GM21526 (cell line): ENCODE data around the gene SEPTIN5.
"Not testable (repeated sequence)": the region's sequence is repeated elsewhere in the genome, so short reads cannot be mapped to it uniquely, and the experiment has no call there.

Experiments
- ATAC-seq: cut with Tn5 transposase; IDR thresholded peaks from one replicate; pipeline ENCODE4 v1.9.1; 2021; ENCODE audit warnings: moderate library complexity; ENCODE audit not compliant: unreplicated experiment, low FRiP score

Gene SEPTIN5

GRCh38 chr22:19680287-19680881 lies 33.9 kb upstream of the SEPTIN5 start:
- no peak for ATAC-seq

- ATAC-seq: no peak
Observed at GRCh38 chr22:19680911-19681862, 33.1 kb upstream of the SEPTIN5 start.

DNA sequence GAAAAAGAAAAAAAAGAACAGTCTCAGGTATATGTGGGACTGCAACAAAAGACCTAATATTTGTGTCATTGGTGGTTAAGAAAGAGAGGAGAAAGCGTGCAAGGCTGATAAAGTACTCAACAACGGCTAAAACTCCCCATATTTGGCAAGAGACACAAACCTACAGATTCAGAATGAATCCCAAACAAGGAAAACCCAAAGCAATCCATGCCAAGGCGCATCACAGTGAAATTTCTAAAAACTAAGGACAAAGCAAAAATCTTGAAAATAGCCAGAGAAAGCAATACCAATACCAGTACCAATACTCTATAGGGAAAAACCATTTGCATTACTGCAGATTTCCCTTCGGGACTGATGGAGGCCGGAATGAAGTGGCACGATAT lies 32.4 kb upstream of the SEPTIN5 start:
- ATAC-seq: no peak

DNA sequence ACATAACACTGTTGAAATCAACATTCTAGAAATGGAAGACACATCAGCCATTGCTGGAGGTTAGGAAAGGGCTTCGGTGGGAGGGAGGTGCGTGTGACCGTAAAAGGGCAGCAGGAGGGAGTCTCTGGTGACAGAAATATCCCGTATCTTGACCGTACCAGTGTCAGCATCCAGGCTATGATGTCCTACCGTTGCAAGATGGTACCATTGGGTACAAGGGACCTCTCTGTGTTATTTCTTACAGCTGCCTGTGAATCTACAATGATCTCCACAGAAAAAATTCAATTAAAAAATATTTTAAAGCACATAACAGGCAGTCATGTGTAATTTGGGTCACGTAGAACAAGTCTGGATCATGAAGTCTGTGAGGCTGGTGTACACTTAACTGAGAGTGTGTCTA lies 27.4 kb upstream of the SEPTIN5 start:
- ATAC-seq: no peak

- no peak for ATAC-seq
Observed at GRCh38 chr22:19687561-19688300, 26.6 kb upstream of the SEPTIN5 start.

- no peak for ATAC-seq
Observed at GRCh38 chr22:19688301-19689290, 25.7 kb upstream of the SEPTIN5 start.

- ATAC-seq: no peak
Observed at GRCh38 chr22:19689408-19689807, 24.9 kb upstream of the SEPTIN5 start.

- ATAC-seq: no peak
Observed at GRCh38 chr22:19691007-19691720, 23.1 kb upstream of the SEPTIN5 start.

DNA sequence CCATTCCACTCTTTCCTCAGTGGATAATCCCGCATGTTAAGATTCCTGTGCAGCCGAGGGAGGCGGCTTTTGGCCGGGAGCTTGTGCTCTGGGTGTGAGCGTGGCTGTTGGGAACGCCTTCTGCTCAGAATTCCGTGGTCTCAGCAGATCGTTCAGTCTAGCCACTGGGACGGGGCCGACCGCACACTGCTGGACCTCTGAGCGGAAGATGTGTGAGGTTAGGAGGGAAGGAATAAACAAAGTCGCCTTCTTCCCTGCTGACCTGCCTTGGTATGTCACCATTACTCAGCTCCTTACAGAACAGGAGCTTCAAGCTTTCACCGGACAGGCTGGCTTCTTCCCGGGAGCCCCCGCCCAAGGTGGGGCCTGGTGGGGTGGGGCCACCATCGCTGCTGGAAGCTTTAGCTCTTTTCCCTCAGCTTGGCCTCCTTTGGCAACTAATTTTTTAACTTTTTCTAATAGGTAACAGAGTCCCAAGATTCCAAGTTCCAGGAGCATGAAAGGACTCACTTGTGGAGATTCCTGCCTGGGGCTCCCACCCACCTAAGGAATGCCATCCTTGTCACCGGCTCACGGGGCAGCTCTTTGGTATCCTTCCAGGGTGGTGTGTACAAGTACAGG lies 22.5 kb upstream of the SEPTIN5 start:
- ATAC-seq: no peak

DNA sequence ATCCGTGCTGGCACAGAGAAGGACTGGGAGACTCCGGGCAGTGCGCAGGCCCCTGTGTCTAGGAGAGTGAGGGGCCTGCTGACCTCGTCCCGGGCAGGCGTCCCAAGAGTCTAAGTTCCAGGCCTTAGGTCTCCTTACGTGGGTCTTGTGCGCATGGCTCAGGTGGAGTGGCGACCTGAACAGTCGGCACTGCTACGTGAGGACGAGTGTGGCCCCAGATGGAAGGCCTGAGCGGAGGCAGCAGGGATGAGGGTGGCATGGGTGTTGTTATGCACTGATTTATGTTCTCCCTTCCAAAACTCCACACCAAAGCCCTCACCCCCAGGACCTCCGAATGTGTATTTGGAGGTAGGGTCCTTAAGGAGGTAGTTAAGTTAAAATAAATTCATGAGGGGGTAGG lies 20.7 kb upstream of the SEPTIN5 start:
- ATAC-seq: no peak

DNA sequence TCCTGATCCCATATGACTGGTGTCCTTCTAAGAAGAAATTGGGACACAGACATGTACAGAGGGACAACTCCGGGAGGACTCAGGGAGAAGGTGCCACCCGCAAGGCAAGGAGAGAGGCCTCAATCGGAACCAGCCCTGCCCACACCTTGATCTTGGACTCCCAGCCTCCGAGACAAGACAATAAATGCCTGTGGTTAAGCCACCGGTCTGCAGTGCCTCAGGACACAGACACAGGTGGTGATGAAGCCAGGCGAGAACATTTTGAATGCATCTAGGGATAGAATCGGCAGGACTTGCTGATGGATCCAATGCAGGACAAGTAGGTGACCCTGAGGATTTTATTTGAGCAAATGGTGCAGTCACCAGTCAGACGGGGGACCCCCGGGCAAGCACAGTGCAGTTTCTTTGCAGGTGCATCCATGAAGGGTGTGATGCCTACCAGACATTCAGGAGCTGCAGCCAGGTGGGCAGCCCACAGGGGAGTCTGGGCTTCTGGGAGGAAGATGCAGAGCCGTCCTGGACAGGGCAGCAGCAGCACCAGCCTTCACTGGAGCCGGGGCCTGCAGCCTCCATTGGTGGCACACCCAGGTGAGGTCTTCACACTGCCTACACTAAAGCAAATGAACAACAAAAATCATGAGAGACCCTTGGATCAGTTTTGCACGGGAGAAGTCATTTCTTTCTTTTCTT lies 20.2 kb upstream of the SEPTIN5 start:
- no peak for ATAC-seq

GRCh38 chr22:19694696-19695095 lies 19.6 kb upstream of the SEPTIN5 start:
- ATAC-seq: no peak

DNA sequence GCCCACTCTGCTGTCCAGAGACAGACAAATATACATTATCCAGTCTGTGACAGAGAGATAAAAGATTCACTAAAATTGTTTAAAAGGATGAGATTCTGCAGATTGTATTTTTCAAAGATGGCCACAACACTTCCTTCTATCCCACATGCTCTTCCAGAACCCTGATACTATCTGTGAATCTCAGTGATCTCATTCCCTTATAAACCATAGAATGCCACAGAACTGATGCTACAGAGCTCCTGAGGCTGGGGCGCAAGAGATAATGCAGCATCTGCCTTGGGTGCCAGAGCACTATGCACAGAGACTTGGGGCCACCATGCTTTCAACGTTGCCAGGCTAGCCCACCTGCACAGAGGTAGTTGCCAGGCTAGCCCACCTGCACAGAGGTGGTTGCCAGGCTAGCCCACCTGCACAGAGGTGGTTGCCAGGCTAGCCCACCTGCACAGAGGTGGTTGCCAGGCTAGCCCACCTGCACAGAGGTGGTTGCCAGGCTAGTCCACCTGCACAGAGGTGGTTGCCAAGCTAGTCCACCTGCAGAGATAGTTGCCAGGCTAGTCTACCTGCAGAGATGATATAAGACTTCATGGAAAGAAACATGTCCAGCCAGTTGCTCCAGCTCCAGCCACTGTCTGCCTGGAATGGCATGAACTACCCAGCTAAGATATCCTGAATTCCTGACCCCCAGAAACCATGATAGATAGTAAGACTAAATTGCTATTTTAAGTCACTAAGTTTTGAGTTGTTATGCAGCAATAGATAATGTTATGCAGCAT lies 17.6 kb upstream of the SEPTIN5 start:
- no peak for ATAC-seq

- ATAC-seq: not testable (repeated sequence)
Observed at GRCh38 chr22:19697871-19698270, 16.4 kb upstream of the SEPTIN5 start.

DNA sequence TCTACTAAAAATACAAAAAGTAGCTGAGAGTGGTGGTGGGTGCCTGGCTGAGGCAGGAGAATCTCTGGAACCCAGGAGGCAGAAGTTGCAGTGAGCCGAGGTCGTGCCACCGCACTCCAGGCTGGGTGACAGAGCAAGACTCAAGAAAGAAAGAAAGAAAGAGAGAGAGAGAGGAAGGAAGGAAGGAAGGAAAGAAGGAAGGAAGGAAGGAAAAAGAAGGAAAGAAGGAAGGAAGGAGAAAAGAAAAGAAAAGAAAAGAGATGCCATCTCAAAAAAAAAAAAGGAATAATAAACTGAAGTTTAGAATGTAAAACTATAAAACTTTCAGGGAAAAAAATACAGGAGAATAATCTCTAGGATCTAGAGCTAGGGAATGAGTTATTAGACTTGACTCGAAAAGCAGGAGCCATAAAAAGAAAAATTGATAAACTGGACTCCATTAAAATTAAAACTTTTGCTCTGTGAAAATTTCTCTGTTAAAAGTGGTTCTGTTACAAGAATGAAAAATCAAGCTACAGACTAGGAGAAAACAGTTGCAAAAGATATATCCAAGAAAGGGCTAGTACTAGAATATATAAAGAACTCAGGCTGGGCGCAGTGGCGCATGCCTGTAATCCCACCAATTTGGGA lies 13.4 kb upstream of the SEPTIN5 start:
- no peak for ATAC-seq

DNA sequence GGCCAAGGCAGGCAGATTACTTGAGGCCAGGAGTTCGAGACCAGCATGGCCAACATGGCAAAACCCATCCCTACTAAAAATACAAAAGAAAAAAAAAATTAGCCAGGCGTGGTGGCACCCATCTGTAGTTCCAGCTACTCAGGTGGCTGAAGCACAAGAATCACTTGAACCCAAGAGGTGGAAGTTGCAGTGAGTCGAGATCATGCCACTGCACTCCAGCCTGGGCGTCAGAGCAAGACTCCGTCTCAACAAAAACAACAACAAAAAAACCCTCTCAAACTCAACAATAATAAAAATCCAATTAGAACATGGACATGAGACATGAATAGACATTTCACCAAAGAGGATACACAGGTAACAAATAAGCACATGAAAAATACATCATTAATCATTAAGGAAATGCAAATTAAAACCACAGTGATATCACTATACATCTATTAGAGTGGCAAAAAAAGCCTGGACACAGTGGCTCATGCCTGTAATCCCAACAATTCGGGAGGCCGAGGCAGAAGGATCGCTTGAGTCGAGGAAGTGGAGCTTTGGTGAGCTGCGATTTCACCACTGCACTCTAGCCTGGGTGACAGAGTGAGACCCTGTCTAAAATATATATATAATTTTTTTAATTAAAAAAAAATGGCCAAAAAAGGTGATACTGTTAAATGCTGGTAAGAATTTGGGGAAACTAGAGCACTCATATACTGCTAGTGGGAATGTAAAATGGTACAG lies 12.7 kb upstream of the SEPTIN5 start:
- no peak for ATAC-seq

GRCh38 chr22:19703869-19704268 lies 10.4 kb upstream of the SEPTIN5 start:
- no peak for ATAC-seq
